Measurements from ENCODE around the gene CDAN1. TPM values are rescaled to one million over a fixed set of nuclear protein-coding genes. Genes with fewer than 3 reads are reported as not detected.

Gene CDAN1
- total and polyA plus RNA-seq, 2 donors (not counting 1 experiment from before 2014, with no cell fraction given): 3.0 to 8.9 TPM

- no peaks in the 10 kb centered on the region for H3K79me2 ChIP-seq (ENCODE audit: control insufficient read depth, insufficient read depth, low read length)
- DNase-seq (ENCODE audit: low read depth in 2 of 2): peak; percentile 53 to 75
- no peak overlapping the region for H3K4me2 ChIP-seq (ENCODE audit: extremely low read depth, insufficient read depth, low read length)
- no peaks in the 10 kb centered on the region for H3K36me3 ChIP-seq (ENCODE audit: control insufficient read depth, insufficient read depth, low read length)
- no peak overlapping the region for H2AFZ ChIP-seq (ENCODE audit: low read length)
- TF ChIP-seq CTCF (conservative IDR thresholded peaks at IDR 0.05 in 1 of 2, IDR thresholded peaks at IDR 0.05 in 1 of 2; ENCODE audit: low read depth in 1 of 2, low read length in 2 of 2) (peak; percentile 87 to 93), EZH2 (IDR thresholded peaks at IDR 0.05; ENCODE audit: low read length, missing control alignments) (no peak)
- no peaks in the 10 kb centered on the region for H3K9me3 ChIP-seq (ENCODE audit: control insufficient read depth, insufficient read depth, low read depth, low read length)
- H3K4me1 ChIP-seq (ENCODE audit: control insufficient read depth, extremely low read depth, insufficient read depth, low read length): no peaks in the 10 kb centered on the region
- H4K20me1 ChIP-seq (ENCODE audit: control insufficient read depth, extremely low read depth, insufficient read depth, low read length): no peaks in the 10 kb centered on the region
- no peak overlapping the region for H3K27ac ChIP-seq (ENCODE audit: insufficient read depth, low read length)
- H3K27me3 ChIP-seq (ENCODE audit: control insufficient read depth, insufficient read depth, low read length): no peaks in the 10 kb centered on the region
- no peak overlapping the region for H3K9ac ChIP-seq (ENCODE audit: insufficient read depth, low read length)
- H3K4me3 ChIP-seq (replicated peaks in 1 of 4; ENCODE audit: control extremely low read depth in 1 of 4, insufficient read depth in 1 of 4, low read depth in 3 of 4, low read length in 4 of 4): no peak overlapping the region
These were observed 32.4 kb downstream of the CDAN1 start for GRCh38 chr15:42704492-42704926.

GRCh38 chr15:42696626-42697025 lies 40.3 kb downstream of the CDAN1 start:
- H3K4me2 ChIP-seq (ENCODE audit: extremely low read depth, insufficient read depth, low read length): no peak overlapping the region
- H2AFZ ChIP-seq (ENCODE audit: low read length): no peak overlapping the region
- no peak overlapping the region for H3K9ac ChIP-seq (ENCODE audit: insufficient read depth, low read length)
- H3K4me3 ChIP-seq (replicated peaks in 1 of 4; ENCODE audit: control extremely low read depth in 1 of 4, insufficient read depth in 1 of 4, low read depth in 3 of 4, low read length in 4 of 4): no peak overlapping the region
- no peaks in the 10 kb centered on the region for H3K9me3 ChIP-seq (ENCODE audit: control insufficient read depth, insufficient read depth, low read depth, low read length)
- H3K27ac ChIP-seq (ENCODE audit: insufficient read depth, low read length): no peak overlapping the region
- no peak for TF ChIP-seq CTCF (conservative IDR thresholded peaks at IDR 0.05 in 1 of 2, IDR thresholded peaks at IDR 0.05 in 1 of 2; ENCODE audit: low read depth in 1 of 2, low read length in 2 of 2)
- no peak for TF ChIP-seq EZH2 (IDR thresholded peaks at IDR 0.05; ENCODE audit: low read length, missing control alignments)
- no peaks in the 10 kb centered on the region for H3K4me1 ChIP-seq (ENCODE audit: control insufficient read depth, extremely low read depth, insufficient read depth, low read length)
- no peaks in the 10 kb centered on the region for H3K27me3 ChIP-seq (ENCODE audit: control insufficient read depth, insufficient read depth, low read length)
- DNase-seq (ENCODE audit: low read depth in 2 of 2): no peak
- H3K79me2 ChIP-seq (ENCODE audit: control insufficient read depth, insufficient read depth, low read length): no peaks in the 10 kb centered on the region
- H4K20me1 ChIP-seq (ENCODE audit: control insufficient read depth, extremely low read depth, insufficient read depth, low read length): no peaks in the 10 kb centered on the region
- H3K36me3 ChIP-seq (ENCODE audit: control insufficient read depth, insufficient read depth, low read length): peaks cover 4% of the 10 kb centered on the region

- H3K9ac ChIP-seq (ENCODE audit: insufficient read depth, low read length): no peak overlapping the region
- TF ChIP-seq EZH2 (IDR thresholded peaks at IDR 0.05; ENCODE audit: low read length, missing control alignments) (no peak), CTCF (conservative IDR thresholded peaks at IDR 0.05 in 1 of 2, IDR thresholded peaks at IDR 0.05 in 1 of 2; ENCODE audit: low read depth in 1 of 2, low read length in 2 of 2) (no peak)
- no peak overlapping the region for H3K4me3 ChIP-seq (replicated peaks in 1 of 4; ENCODE audit: control extremely low read depth in 1 of 4, insufficient read depth in 1 of 4, low read depth in 3 of 4, low read length in 4 of 4)
- no peak overlapping the region for H2AFZ ChIP-seq (ENCODE audit: low read length)
- H3K36me3 ChIP-seq (ENCODE audit: control insufficient read depth, insufficient read depth, low read length): peaks cover 4% of the 10 kb centered on the region
- no peaks in the 10 kb centered on the region for H3K79me2 ChIP-seq (ENCODE audit: control insufficient read depth, insufficient read depth, low read length)
- H3K27ac ChIP-seq (ENCODE audit: insufficient read depth, low read length): no peak overlapping the region
- H3K9me3 ChIP-seq (ENCODE audit: control insufficient read depth, insufficient read depth, low read depth, low read length): no peaks in the 10 kb centered on the region
- H3K4me2 ChIP-seq (ENCODE audit: extremely low read depth, insufficient read depth, low read length): no peak overlapping the region
- no peaks in the 10 kb centered on the region for H3K4me1 ChIP-seq (ENCODE audit: control insufficient read depth, extremely low read depth, insufficient read depth, low read length)
- no peaks in the 10 kb centered on the region for H4K20me1 ChIP-seq (ENCODE audit: control insufficient read depth, extremely low read depth, insufficient read depth, low read length)
- no peak for DNase-seq (ENCODE audit: low read depth in 2 of 2)
- no peaks in the 10 kb centered on the region for H3K27me3 ChIP-seq (ENCODE audit: control insufficient read depth, insufficient read depth, low read length)
These were observed 41.3 kb downstream of the CDAN1 start for GRCh38 chr15:42695527-42696071.
